Heart left ventricle (tissue), 13 donors: Measurements from ENCODE around the gene FGFRL1.

Source experiments
- POLR2A ChIP-seq, 2 donors: fragments of 450-650 bp; IDR thresholded peaks; one replicate each; pipeline ENCODE4 v1.6.1; 2017; ENCODE audit warnings: antibody characterized with exemption in 2 of 2, mild to moderate bottlenecking in 2 of 2, moderate library complexity in 2 of 2
- TF ChIP-seq, protein P1 (sequence below), 12 donors: fragments of 200-600 bp; sonication (generic) in 4 of 12; IDR thresholded peaks; one replicate each; pipeline versions ENCODE4 v1.5.0 to v1.8.0; 2018 to 2022; ENCODE audit warnings: antibody characterized with exemption in 12 of 12, mild to moderate bottlenecking in 5 of 12
- donor health status: ischemic (EF 13 %, LVEDD 7.1; RV severe dilation, severe dysfunction).
- donor health status: DM: no; HTN: yes; CAD: no.
- donor health status: DM: no; HTN: no; CAD: no.
- donor health status: ischemic (EF 25% LVEDD 6.9; RV normal size, moderate dysfunction).
- donor health status: ischemic (EF 25% LVEDD 5.7; RV mildly dilated, moderate dysfunction).
- donor health status: ischemic (EF 35%, LVEDD 5.7; RV mildly dilated, moderate dysfunction).
- donor health status: nonischemic (EF 11% LVEDD 7.7; RV severe dilation, severe dysfunction).
- donor health status: DM: yes; HTN: yes; CAD: no.
- donor health status: PGD.
- donor health status: ischemic (EF 29% LVEDD 5.4; RV normal size, mild dysfunction).
- donor health status: nonischemic (EF 23%, LVEDD 6.1; RV moderate dilation, normal function).

DNA sequence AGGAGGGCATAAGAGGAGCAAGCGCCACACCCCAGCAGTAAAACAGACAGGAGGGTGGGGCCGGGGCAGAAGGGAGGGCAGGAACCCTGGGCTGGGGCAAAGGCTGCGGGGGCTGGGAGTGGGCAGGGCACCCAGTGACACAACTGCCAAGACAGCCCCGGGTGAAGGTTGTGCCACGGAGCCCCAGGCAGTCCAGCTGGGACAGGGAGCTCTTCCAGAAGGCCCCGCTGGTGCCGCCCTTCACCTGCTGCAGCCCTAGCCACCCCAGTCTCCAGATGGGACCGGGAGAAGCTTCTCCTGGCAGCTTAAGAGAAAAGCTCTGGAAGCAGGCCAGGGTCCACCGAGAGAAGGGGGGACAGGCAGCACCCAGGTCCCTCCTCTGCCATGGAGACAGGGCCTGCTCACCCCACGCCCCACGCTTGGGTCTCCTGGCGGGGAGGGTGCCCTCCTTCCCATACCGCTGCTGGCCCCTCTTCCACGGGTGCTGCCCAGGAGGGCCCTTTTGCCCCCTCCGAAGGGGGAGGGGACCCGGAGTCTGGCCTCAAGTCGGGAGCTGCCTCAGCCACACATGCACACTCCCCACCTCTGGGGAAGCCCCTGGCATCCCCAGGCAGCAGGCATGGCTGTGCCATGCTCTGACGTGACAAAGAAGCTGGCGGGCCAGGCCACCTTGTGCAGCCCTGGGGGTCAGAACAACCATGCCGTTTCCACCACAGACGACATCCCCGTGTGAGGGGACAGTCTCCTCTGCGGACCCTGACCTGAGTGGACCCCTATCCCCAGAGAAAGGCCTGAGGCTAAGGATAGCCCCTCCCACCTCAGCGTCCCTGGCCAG is 39.5 kb upstream of the FGFRL1 start:
- TF ChIP-seq, protein P1, sequence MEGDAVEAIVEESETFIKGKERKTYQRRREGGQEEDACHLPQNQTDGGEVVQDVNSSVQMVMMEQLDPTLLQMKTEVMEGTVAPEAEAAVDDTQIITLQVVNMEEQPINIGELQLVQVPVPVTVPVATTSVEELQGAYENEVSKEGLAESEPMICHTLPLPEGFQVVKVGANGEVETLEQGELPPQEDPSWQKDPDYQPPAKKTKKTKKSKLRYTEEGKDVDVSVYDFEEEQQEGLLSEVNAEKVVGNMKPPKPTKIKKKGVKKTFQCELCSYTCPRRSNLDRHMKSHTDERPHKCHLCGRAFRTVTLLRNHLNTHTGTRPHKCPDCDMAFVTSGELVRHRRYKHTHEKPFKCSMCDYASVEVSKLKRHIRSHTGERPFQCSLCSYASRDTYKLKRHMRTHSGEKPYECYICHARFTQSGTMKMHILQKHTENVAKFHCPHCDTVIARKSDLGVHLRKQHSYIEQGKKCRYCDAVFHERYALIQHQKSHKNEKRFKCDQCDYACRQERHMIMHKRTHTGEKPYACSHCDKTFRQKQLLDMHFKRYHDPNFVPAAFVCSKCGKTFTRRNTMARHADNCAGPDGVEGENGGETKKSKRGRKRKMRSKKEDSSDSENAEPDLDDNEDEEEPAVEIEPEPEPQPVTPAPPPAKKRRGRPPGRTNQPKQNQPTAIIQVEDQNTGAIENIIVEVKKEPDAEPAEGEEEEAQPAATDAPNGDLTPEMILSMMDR (IDR thresholded peaks at IDR 0.05): no peak
- no peak for TF ChIP-seq POLR2A (IDR thresholded peaks at IDR 0.05)
